Gastroesophageal sphincter (tissue), 3 donors: ENCODE results near the gene MMP21.

Experiments
- POLR2A ChIP-seq, 2 donors: fragments of 450-650 bp; IDR thresholded peaks; one replicate each; pipeline ENCODE4 v1.6.1; 2017; ENCODE audit warnings: antibody characterized with exemption in 2 of 2, mild to moderate bottlenecking in 2 of 2, moderate library complexity in 1 of 2
- POLR2AphosphoS5 ChIP-seq: sonication (generic); formaldehyde crosslinking; IDR thresholded peaks from one replicate; pipeline ENCODE4 v1.6.1; 2017; ENCODE audit warnings: antibody characterized with exemption
- TF ChIP-seq, protein P1 (sequence below), 4 experiments: fragments of 200-600 bp in 2 of 4; fragments of 450-650 bp in 2 of 4; sonication (generic) in 1 of 4; IDR thresholded peaks; one replicate each; pipeline ENCODE4 v1.5.1; 2017 to 2019; ENCODE audit warnings: antibody characterized with exemption in 4 of 4, mild to moderate bottlenecking in 2 of 4, moderate library complexity in 2 of 4

GRCh38 chr10:125738206-125738605, 37.4 kb downstream of the MMP21 start:
- TF ChIP-seq, protein P1, sequence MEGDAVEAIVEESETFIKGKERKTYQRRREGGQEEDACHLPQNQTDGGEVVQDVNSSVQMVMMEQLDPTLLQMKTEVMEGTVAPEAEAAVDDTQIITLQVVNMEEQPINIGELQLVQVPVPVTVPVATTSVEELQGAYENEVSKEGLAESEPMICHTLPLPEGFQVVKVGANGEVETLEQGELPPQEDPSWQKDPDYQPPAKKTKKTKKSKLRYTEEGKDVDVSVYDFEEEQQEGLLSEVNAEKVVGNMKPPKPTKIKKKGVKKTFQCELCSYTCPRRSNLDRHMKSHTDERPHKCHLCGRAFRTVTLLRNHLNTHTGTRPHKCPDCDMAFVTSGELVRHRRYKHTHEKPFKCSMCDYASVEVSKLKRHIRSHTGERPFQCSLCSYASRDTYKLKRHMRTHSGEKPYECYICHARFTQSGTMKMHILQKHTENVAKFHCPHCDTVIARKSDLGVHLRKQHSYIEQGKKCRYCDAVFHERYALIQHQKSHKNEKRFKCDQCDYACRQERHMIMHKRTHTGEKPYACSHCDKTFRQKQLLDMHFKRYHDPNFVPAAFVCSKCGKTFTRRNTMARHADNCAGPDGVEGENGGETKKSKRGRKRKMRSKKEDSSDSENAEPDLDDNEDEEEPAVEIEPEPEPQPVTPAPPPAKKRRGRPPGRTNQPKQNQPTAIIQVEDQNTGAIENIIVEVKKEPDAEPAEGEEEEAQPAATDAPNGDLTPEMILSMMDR (IDR thresholded peaks at IDR 0.05), result no peak
- TF ChIP-seq POLR2A (IDR thresholded peaks at IDR 0.05) (no peak), POLR2AphosphoS5 (no peak)
